GM18508 (cell line): Measurements from ENCODE around the gene CORO2A.

Source experiments
- ATAC-seq: cut with Tn5 transposase; IDR thresholded peaks from one replicate; pipeline ENCODE4 v1.9.1; 2021; ENCODE audit warnings: moderate number of reproducible peaks; ENCODE audit not compliant: insufficient read depth, unreplicated experiment

CORO2A gene

GRCh38 chr9:98220911-98221310 is 28.5 kb upstream of the CORO2A start:
- ATAC-seq = no peak

GRCh38 chr9:98219794-98220370 is 27.4 kb upstream of the CORO2A start:
- ATAC-seq = no peak

- no peak for ATAC-seq
Measured at GRCh38 chr9:98219364-98219716, 26.9 kb upstream of the CORO2A start.

- no peak for ATAC-seq
Measured at GRCh38 chr9:98218562-98219363, 26.3 kb upstream of the CORO2A start.

- no peak for ATAC-seq
Measured at GRCh38 chr9:98217255-98217654, 24.8 kb upstream of the CORO2A start.

- no peak for ATAC-seq
Measured at GRCh38 chr9:98216391-98216790, 24.0 kb upstream of the CORO2A start.

- ATAC-seq = no peak
Measured at GRCh38 chr9:98215821-98216220, 23.4 kb upstream of the CORO2A start.

- no peak for ATAC-seq
Measured at GRCh38 chr9:98215271-98215670, 22.8 kb upstream of the CORO2A start.

- ATAC-seq = no peak
Measured at GRCh38 chr9:98214811-98215210, 22.4 kb upstream of the CORO2A start.

GRCh38 chr9:98211260-98211659 is 18.8 kb upstream of the CORO2A start:
- no peak for ATAC-seq

GRCh38 chr9:98210435-98210834 is 18.0 kb upstream of the CORO2A start:
- no peak for ATAC-seq

GRCh38 chr9:98209530-98209929 is 17.1 kb upstream of the CORO2A start:
- ATAC-seq = no peak

- no peak for ATAC-seq
Measured at GRCh38 chr9:98208635-98209034, 16.2 kb upstream of the CORO2A start.

GRCh38 chr9:98207606-98208005 is 15.2 kb upstream of the CORO2A start:
- no peak for ATAC-seq

GRCh38 chr9:98206754-98207153 is 14.3 kb upstream of the CORO2A start:
- ATAC-seq = no peak

- no peak for ATAC-seq
Measured at GRCh38 chr9:98204692-98205091, 12.3 kb upstream of the CORO2A start.

- no peak for ATAC-seq
Measured at GRCh38 chr9:98203153-98203552, 10.7 kb upstream of the CORO2A start.

- ATAC-seq = no peak
Measured at GRCh38 chr9:98202252-98202651, 9.8 kb upstream of the CORO2A start.

- ATAC-seq = no peak
Measured at GRCh38 chr9:98201749-98202148, 9.3 kb upstream of the CORO2A start.

- ATAC-seq = no peak
Measured at GRCh38 chr9:98201102-98201501, 8.7 kb upstream of the CORO2A start.

- no peak for ATAC-seq
Measured at GRCh38 chr9:98199388-98200033, 7.1 kb upstream of the CORO2A start.

- no peak for ATAC-seq
Measured at GRCh38 chr9:98195671-98196070, 3.2 kb upstream of the CORO2A start.
